Lung (tissue), 12 donors: Measurements from ENCODE around the gene CTSE. TPM values are rescaled to one million over a fixed set of nuclear protein-coding genes. Genes with fewer than 3 reads are reported as not detected.
A peak's percentile ranks its signal among the peaks of the same experiment; 100 is the strongest.

ENCODE experiments used
- ATAC-seq: fragments of 200-7000 bp; cut with Tn5 transposase; one replicate; pipeline ENCODE4 v1.9.1; 2020; ENCODE audit warnings: moderate number of reproducible peaks; ENCODE audit not compliant: insufficient read depth, low FRiP score
- DNase-seq, 3 donors: peaks; one replicate each; pipeline ENCODE4 v3.0.0-alpha.2; 2013 to 2017
- H3K27ac ChIP-seq, 2 donors: one replicate each; pipeline ENCODE4 v1.5.1; 2013; ENCODE audit warnings: mild to moderate bottlenecking in 2 of 2, moderate library complexity in 2 of 2, control low read depth in 1 of 2, inconsistent platforms in 1 of 2, low read depth in 1 of 2, low read length in 1 of 2
- H3K27me3 ChIP-seq, 3 donors: one replicate each; pipeline ENCODE4 v1.5.1; 2013; ENCODE audit warnings: low read length in 2 of 3; ENCODE audit not compliant: control insufficient read depth in 3 of 3, insufficient read depth in 3 of 3
- H3K36me3 ChIP-seq, 4 donors: one replicate each; pipeline ENCODE4 v1.5.1; 2013; ENCODE audit warnings: low read length in 4 of 4, mild to moderate bottlenecking in 1 of 4, moderate library complexity in 1 of 4; ENCODE audit not compliant: control insufficient read depth in 4 of 4, insufficient read depth in 4 of 4
- H3K4me1 ChIP-seq, 5 donors: one replicate each; pipeline ENCODE4 v1.5.1; 2013; ENCODE audit warnings: low read length in 5 of 5, mild to moderate bottlenecking in 2 of 5, moderate library complexity in 1 of 5; ENCODE audit not compliant: control insufficient read depth in 5 of 5, insufficient read depth in 5 of 5
- H3K4me3 ChIP-seq: one replicate; pipeline ENCODE4 v1.5.1; 2013; ENCODE audit warnings: mild to moderate bottlenecking, control low read depth, moderate library complexity
- H3K9ac ChIP-seq, 2 donors: one replicate each; pipeline ENCODE4 v1.5.1; 2013; ENCODE audit warnings: low read length in 2 of 2, control low read depth in 1 of 2; ENCODE audit not compliant: insufficient read depth in 1 of 2
- H3K9me3 ChIP-seq, 4 donors: one replicate each; pipeline ENCODE4 v1.5.1; 2013; ENCODE audit warnings: low read length in 3 of 4, mild to moderate bottlenecking in 1 of 4, moderate library complexity in 1 of 4; ENCODE audit not compliant: control insufficient read depth in 4 of 4, insufficient read depth in 3 of 4
- WGBS, 2 donors: extraction: QIAGEN DNeasy Blood & Tissue Kit; methylation state at CpG; one replicate each; pipeline ENCODE4 v1.1.7; 2013; 5-methylcytosine and 5-hydroxymethylcytosine counted together
- polyA plus RNA-seq, 2 donors: library from polyadenylated mRNA; stranded (reverse); fragments of 200-250 nt; gene quantifications; one replicate each; pipeline ENCODE4 v1.2.1, GENCODE V29; 2013
- total RNA-seq, 2 donors: library from RNA; depleted of rRNA in 1 of 2; stranded (reverse); fragments of >200 nt in 1 of 2; gene quantifications; one replicate each; pipeline ENCODE4 v1.2.1, GENCODE V29; 2014 to 2021
- TF ChIP-seq, protein P1 (sequence below): IDR thresholded peaks from 2 replicates; pipeline ENCODE4 v1.5.1; 2012; ENCODE audit warnings: mild to moderate bottlenecking; ENCODE audit errors: control extremely low read depth, extremely low read depth
- donor health status: control.
- donor health status: control.
- donor health status: Bipolar disorder and iron deficiency.
- donor health status: healthy.
- donor health status: DM: yes; HTN: yes; CAD: no.

CTSE gene
- total and polyA plus RNA-seq, 4 donors, result 14.6 to 189 (median 95.7) TPM

DNA sequence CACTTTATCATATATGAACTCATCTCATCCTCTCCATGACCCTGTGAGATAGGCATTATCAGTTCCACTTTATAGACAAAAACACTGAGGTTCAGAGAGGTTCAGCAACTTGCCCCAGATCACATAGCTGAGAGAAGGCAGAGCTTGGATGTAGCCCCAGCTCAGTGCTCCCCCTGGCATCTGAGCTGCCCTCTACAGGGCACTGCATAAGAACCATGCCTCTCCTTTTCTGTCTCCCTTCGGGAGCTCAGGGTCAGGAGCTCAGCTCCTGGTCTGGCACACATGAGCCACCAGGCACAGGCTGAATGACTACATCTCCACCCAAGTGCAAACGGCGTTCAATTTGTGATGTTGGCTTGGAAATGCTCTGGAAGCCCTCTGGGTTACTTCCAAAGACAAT, 37.4 kb downstream of the CTSE start:
- Histone ChIP-seq H3K9me3 (no peaks in the 10 kb centered on the region), H3K4me3 (no peak overlapping the region), H3K27me3 (no peaks in the 10 kb centered on the region), H3K4me1 (peaks cover 0 to 9% (median 0%) of the 10 kb centered on the region in 5 donors), H3K27ac (no peak overlapping the region), H3K9ac (no peak overlapping the region), H3K36me3 (no peaks in the 10 kb centered on the region)
- TF ChIP-seq, protein P1, sequence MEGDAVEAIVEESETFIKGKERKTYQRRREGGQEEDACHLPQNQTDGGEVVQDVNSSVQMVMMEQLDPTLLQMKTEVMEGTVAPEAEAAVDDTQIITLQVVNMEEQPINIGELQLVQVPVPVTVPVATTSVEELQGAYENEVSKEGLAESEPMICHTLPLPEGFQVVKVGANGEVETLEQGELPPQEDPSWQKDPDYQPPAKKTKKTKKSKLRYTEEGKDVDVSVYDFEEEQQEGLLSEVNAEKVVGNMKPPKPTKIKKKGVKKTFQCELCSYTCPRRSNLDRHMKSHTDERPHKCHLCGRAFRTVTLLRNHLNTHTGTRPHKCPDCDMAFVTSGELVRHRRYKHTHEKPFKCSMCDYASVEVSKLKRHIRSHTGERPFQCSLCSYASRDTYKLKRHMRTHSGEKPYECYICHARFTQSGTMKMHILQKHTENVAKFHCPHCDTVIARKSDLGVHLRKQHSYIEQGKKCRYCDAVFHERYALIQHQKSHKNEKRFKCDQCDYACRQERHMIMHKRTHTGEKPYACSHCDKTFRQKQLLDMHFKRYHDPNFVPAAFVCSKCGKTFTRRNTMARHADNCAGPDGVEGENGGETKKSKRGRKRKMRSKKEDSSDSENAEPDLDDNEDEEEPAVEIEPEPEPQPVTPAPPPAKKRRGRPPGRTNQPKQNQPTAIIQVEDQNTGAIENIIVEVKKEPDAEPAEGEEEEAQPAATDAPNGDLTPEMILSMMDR, result no peak
- DNase-seq, result no peak
- WGBS, 2 donors, result 83 to 92% methylated on average over 3 of the region's 3 CpGs
- no peak for ATAC-seq

DNA sequence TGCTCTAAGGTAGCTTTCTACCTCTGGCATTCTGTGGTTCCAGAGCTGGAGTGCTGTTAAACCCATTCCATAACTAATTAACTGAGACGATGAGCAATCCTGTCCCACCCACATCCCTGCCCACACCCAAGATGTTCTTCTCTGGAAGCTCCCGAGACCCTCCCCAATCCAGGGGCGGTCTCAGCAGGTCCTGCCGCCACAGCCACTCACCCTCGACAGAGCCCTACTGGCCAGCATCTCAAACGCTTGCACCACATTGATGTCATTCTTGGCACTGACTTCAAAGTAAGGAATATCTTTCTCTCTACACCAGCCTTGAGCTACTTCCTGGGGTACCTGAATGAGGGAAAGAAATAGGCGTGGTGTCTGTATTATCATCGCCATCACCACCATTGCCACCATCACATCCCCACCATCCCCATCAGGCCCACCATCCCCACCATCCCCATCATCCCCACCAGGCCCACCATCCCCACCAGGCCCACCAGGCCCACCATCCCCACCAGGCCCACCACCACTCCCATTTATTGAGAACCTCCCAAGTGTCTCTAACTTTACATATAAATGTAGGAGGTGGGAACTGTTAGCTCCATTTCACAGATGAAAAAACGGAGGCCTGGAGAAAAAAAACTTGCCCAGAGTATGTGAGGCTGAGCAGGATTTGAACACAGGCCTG, 38.2 kb downstream of the CTSE start:
- Histone ChIP-seq H3K4me3 (no peak overlapping the region), H3K36me3 (no peaks in the 10 kb centered on the region), H3K9me3 (no peaks in the 10 kb centered on the region), H3K4me1 (peaks cover 0 to 9% (median 0%) of the 10 kb centered on the region in 5 donors), H3K27me3 (no peaks in the 10 kb centered on the region), H3K27ac (no peak overlapping the region), H3K9ac (no peak overlapping the region)
- TF ChIP-seq, protein P1, result no peak
- DNase-seq, result no peak
- ATAC-seq, result no peak
- WGBS, 2 donors, result 91% methylated on average over 9 of the region's 9 CpGs

GRCh38 chr1:205983925-205984725, 39.6 kb downstream of the CTSE start:
- ATAC-seq (peak; percentile 53), DNase-seq (peak; percentile 65 to 71 (median 66))
- H3K9me3 ChIP-seq, result no peaks in the 10 kb centered on the region
- peaks cover 0 to 9% (median 0%) of the 10 kb centered on the region in 5 donors for H3K4me1 ChIP-seq
- no peak overlapping the region for H3K4me3 ChIP-seq
- no peaks in the 10 kb centered on the region for H3K27me3 ChIP-seq
- WGBS, 2 donors, result 41 to 47% methylated on average over 12 to 14 of the region's 14 CpGs
- H3K27ac ChIP-seq, result no peak overlapping the region
- TF ChIP-seq, protein P1, result peak; percentile 34
- no peaks in the 10 kb centered on the region for H3K36me3 ChIP-seq
- no peak overlapping the region for H3K9ac ChIP-seq
